Measurements from ENCODE around the gene TP53BP1.
A peak's percentile ranks its signal among the peaks of the same experiment; 100 is the strongest.

DNA sequence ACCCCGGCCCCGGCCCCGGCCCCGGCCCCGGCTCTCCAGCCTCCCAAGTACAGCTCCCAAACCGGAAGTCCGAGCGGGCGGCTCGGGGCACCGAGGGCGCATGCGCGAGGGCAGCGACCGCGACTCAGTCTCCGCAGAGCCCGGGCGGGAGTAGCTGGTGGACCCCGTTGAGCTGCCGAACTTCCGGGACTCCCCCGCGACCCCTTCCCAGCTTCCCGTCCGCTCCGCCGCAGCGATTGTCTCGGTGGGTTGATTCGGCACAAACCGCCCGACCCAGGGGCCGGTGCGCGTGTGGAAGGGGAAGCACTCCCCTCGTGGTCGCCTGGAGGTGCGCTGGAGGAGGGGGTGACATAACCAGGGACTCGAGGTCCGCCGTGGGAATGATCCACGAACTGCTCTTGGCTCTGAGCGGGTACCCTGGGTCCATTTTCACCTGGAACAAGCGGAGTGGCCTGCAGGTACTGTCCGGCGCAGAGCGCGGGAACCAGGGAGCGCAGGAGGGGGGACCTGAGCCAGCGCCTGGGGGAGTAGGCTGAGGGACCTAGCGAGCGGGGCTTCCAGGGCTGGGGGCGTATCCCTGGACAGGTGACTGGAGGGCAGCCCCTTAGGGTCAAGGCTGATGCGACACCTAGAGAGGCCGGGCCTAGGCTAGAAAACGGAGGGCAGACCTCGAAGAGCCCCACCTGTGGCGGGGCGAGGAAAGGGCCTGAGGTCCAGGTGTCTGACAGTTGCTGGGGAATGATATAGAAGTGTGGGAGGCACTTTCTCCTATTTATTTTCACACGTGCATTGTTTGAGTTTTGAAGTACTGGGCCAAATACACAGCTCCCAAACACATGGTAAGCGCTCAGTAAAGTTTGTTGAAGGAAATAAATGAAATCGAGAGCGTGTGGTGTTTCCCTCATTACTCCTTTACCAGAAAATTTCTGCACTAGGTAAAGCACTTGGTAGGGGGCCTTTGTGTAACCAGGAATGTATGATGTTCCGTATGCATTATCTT is 121.7 kb downstream of the TP53BP1 start, which contains the start of the genes TUBGCP4 and ZSCAN29:
- peak in 1 of 2 donors; percentile 47 for TF ChIP-seq POLR2A (IDR thresholded peaks at IDR 0.05)
- TF ChIP-seq, protein P1, sequence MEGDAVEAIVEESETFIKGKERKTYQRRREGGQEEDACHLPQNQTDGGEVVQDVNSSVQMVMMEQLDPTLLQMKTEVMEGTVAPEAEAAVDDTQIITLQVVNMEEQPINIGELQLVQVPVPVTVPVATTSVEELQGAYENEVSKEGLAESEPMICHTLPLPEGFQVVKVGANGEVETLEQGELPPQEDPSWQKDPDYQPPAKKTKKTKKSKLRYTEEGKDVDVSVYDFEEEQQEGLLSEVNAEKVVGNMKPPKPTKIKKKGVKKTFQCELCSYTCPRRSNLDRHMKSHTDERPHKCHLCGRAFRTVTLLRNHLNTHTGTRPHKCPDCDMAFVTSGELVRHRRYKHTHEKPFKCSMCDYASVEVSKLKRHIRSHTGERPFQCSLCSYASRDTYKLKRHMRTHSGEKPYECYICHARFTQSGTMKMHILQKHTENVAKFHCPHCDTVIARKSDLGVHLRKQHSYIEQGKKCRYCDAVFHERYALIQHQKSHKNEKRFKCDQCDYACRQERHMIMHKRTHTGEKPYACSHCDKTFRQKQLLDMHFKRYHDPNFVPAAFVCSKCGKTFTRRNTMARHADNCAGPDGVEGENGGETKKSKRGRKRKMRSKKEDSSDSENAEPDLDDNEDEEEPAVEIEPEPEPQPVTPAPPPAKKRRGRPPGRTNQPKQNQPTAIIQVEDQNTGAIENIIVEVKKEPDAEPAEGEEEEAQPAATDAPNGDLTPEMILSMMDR (IDR thresholded peaks at IDR 0.05), result peak in 4 of 6 experiments; percentile 25 to 38 (median 30)
